IMR-90 (cell line): ENCODE results near the gene SS18L1. TPM values are rescaled to one million over a fixed set of nuclear protein-coding genes. Genes with fewer than 3 reads are reported as not detected.

Source experiments
- ATAC-seq: fragments of 200-7000 bp; cut with Tn5 transposase; 2 replicates; pipeline ENCODE4 v1.9.1; 2020; ENCODE audit warnings: low read depth, mild to moderate bottlenecking, moderate library complexity
- BruUV-seq: library from RNA; stranded (reverse); fragments of 400-500 nt; replicated peaks from 2 replicates; lab custom pipeline; 2021; lab: Mats Ljungman, UMichigan
- CTCF ChIA-PET: fragments of 300-600 bp; formaldehyde crosslinking; extraction: SDS; loops from one replicate; lab custom pipeline; 2021; ENCODE audit warnings: antibody characterized with exemption; lab: Yijun Ruan, JAX
- POLR2A ChIA-PET: fragments of 300-600 bp; sonication (Branson Sonifier 250); formaldehyde crosslinking; loops from one replicate; lab custom pipeline; 2022; ENCODE audit warnings: antibody characterized with exemption; ENCODE audit not compliant: unreplicated experiment; lab: Charles Lee
- DNase-seq: peaks from one replicate; pipeline ENCODE4 v3.0.0; 2013
- H2AFZ ChIP-seq: replicated peaks from 2 replicates; pipeline ENCODE3; 2013; ENCODE audit warnings: low read length, mild to moderate bottlenecking; ENCODE audit not compliant: poor library complexity
- H2AK5ac ChIP-seq: 2 replicates; pipeline ENCODE4 v1.6.1; 2013; ENCODE audit warnings: low read depth, low read length, inconsistent platforms
- H2AK9ac ChIP-seq: replicated peaks from 2 replicates; pipeline ENCODE3; 2013; ENCODE audit warnings: mild to moderate bottlenecking, low read depth, low read length, moderate library complexity; ENCODE audit not compliant: poor library complexity
- H2BK120ac ChIP-seq: 2 replicates; pipeline ENCODE4 v1.6.1; 2013; ENCODE audit warnings: low read depth, low read length, inconsistent platforms
- H2BK15ac ChIP-seq: 3 replicates; pipeline ENCODE4 v1.6.1; 2013; ENCODE audit warnings: low read depth, low read length, inconsistent platforms
- H2BK20ac ChIP-seq: 2 replicates; pipeline ENCODE4 v1.6.1; 2013; ENCODE audit warnings: low read depth, mild to moderate bottlenecking, inconsistent platforms, low read length, moderate library complexity
- H2BK5ac ChIP-seq: 2 replicates; pipeline ENCODE4 v1.6.1; 2013; ENCODE audit warnings: mild to moderate bottlenecking, low read depth, low read length, inconsistent platforms; ENCODE audit not compliant: poor library complexity, severe bottlenecking
- H3K14ac ChIP-seq: replicated peaks from 2 replicates; pipeline ENCODE4 v1.6.1; 2013; ENCODE audit warnings: low read depth, low read length, inconsistent platforms
- H3K18ac ChIP-seq: 2 replicates; pipeline ENCODE4 v1.6.1; 2013; ENCODE audit warnings: low read depth, low read length, control low read depth
- H3K23ac ChIP-seq: 2 replicates; pipeline ENCODE4 v1.6.1; 2013; ENCODE audit warnings: low read depth, low read length, inconsistent platforms
- H3K27ac ChIP-seq: 2 replicates; pipeline ENCODE4 v1.5.1; 2013; ENCODE audit warnings: mild to moderate bottlenecking, control low read depth, low read length; ENCODE audit not compliant: insufficient read depth
- H3K27me3 ChIP-seq: 2 replicates; pipeline ENCODE4 v1.6.1; 2013; ENCODE audit warnings: low read length; ENCODE audit not compliant: control insufficient read depth, insufficient read depth
- H3K36me3 ChIP-seq: 2 replicates; pipeline ENCODE4 v1.6.1; 2013; ENCODE audit warnings: low read length, mixed read lengths; ENCODE audit not compliant: control insufficient read depth, insufficient read depth
- H3K4ac ChIP-seq: 2 replicates; pipeline ENCODE4 v1.6.1; 2013; ENCODE audit warnings: low read depth, low read length, inconsistent platforms
- H3K4me1 ChIP-seq: 2 replicates; pipeline ENCODE4 v1.6.1; 2013; ENCODE audit warnings: low read length, mixed read lengths; ENCODE audit not compliant: control insufficient read depth, insufficient read depth
- H3K4me2 ChIP-seq: 2 replicates; pipeline ENCODE4 v1.6.1; 2013; ENCODE audit warnings: low read depth, mild to moderate bottlenecking, control low read depth, low read length, moderate library complexity
- H3K4me3 ChIP-seq: 2 replicates; pipeline ENCODE4 v1.5.1; 2013; ENCODE audit warnings: low read depth, mild to moderate bottlenecking, control low read depth, low read length, moderate library complexity; ENCODE audit not compliant: insufficient read depth
- H3K56ac ChIP-seq: 2 replicates; pipeline ENCODE4 v1.6.1; 2013; ENCODE audit warnings: low read length, inconsistent platforms; ENCODE audit not compliant: insufficient read depth; ENCODE audit errors: extremely low read depth
- H3K79me1 ChIP-seq, 2 experiments: 2 replicates each; pipeline ENCODE4 v1.6.1; 2013; ENCODE audit warnings: low read length in 2 of 2, inconsistent platforms in 1 of 2, low read depth in 1 of 2
- H3K9ac ChIP-seq: 2 replicates; pipeline ENCODE4 v1.6.1; 2013; ENCODE audit warnings: low read depth, low read length, control low read depth
- H3K9me1 ChIP-seq: 2 replicates; pipeline ENCODE4 v1.6.1; 2013; ENCODE audit warnings: low read length, inconsistent platforms; ENCODE audit not compliant: insufficient read depth
- H3K9me3 ChIP-seq: 2 replicates; pipeline ENCODE4 v1.6.1; 2013; ENCODE audit warnings: low read length; ENCODE audit not compliant: control insufficient read depth, insufficient read depth
- H4K20me1 ChIP-seq: 2 replicates; pipeline ENCODE4 v1.6.1; 2013; ENCODE audit warnings: low read length, inconsistent platforms; ENCODE audit not compliant: insufficient read depth
- H4K5ac ChIP-seq: 2 replicates; pipeline ENCODE4 v1.6.1; 2013; ENCODE audit warnings: mild to moderate bottlenecking, low read depth, low read length, control low read depth
- H4K8ac ChIP-seq, 2 experiments: 2 replicates each; pipeline ENCODE4 v1.6.1; 2013; ENCODE audit warnings: low read depth in 2 of 2, low read length in 2 of 2, control low read depth in 1 of 2, inconsistent platforms in 1 of 2
- H4K91ac ChIP-seq: 2 replicates; pipeline ENCODE4 v1.6.1; 2013; ENCODE audit warnings: low read depth, low read length, inconsistent platforms; ENCODE audit not compliant: insufficient read depth
- BHLHE40 ChIP-seq: fragments of 150-350 bp; IDR thresholded peaks from 2 replicates; pipeline ENCODE4 v1.6.1; 2016; ENCODE audit warnings: mild to moderate bottlenecking, low read depth, low read length
- CEBPB ChIP-seq: IDR thresholded peaks from 2 replicates; pipeline ENCODE4 v1.6.1; 2012; ENCODE audit warnings: low read depth, low read length, improper control_type of control experiment
- CTCF ChIP-seq: conservative IDR thresholded peaks from 2 replicates; pipeline ENCODE4 v1.5.1; 2012; ENCODE audit warnings: mild to moderate bottlenecking, low read depth, low read length, improper control_type of control experiment
- ELK1 ChIP-seq: fragments of 150-350 bp; IDR thresholded peaks from 2 replicates; pipeline ENCODE4 v1.6.1; 2016; ENCODE audit warnings: low read depth, mild to moderate bottlenecking, low read length, moderate library complexity, borderline replicate concordance
- FOS ChIP-seq: fragments of 150-350 bp; IDR thresholded peaks from 2 replicates; pipeline ENCODE4 v1.6.1; 2016; ENCODE audit warnings: low read depth, low read length
- MAFK ChIP-seq: IDR thresholded peaks from 2 replicates; pipeline ENCODE4 v1.6.1; 2012; ENCODE audit warnings: low read depth, low read length, improper control_type of control experiment
- MAZ ChIP-seq: IDR thresholded peaks from 2 replicates; pipeline ENCODE4 v1.6.1; 2012; ENCODE audit warnings: low read depth, mild to moderate bottlenecking, low read length, improper control_type of control experiment, moderate library complexity, borderline replicate concordance
- MXI1 ChIP-seq: IDR thresholded peaks from 2 replicates; pipeline ENCODE4 v1.6.1; 2012; ENCODE audit warnings: low read depth, mild to moderate bottlenecking, low read length, moderate library complexity, borderline replicate concordance
- NFE2L2 ChIP-seq: fragments of 150-350 bp; IDR thresholded peaks from 2 replicates; pipeline ENCODE4 v1.6.1; 2016; ENCODE audit warnings: low read depth, mild to moderate bottlenecking, low read length
- POLR2A ChIP-seq: IDR thresholded peaks from 2 replicates; pipeline ENCODE4 v1.6.1; 2012; ENCODE audit warnings: mild to moderate bottlenecking, low read depth, low read length
- RAD21 ChIP-seq: IDR thresholded peaks from 2 replicates; pipeline ENCODE4 v1.6.1; 2012; ENCODE audit warnings: low read length, improper control_type of control experiment
- RFX5 ChIP-seq: IDR thresholded peaks from 2 replicates; pipeline ENCODE4 v1.8.0; 2012; ENCODE audit warnings: low read depth, mild to moderate bottlenecking, low read length, moderate library complexity
- SMC3 ChIP-seq: fragments of 150-350 bp; IDR thresholded peaks from 2 replicates; pipeline ENCODE4 v1.6.1; 2016; ENCODE audit warnings: low read depth, mild to moderate bottlenecking, antibody characterized with exemption, low read length, moderate library complexity
- WGBS, 2 experiments: methylation state at CpG; one replicate each; pipeline versions ENCODE4 v1.1.5 to v1.1.7; 2013; ENCODE audit warnings: missing lambda C conversion rate in 2 of 2; ENCODE audit not compliant: insufficient read length in 1 of 2; ENCODE audit errors: extremely low coverage in 2 of 2; 5-methylcytosine and 5-hydroxymethylcytosine counted together
- dilution Hi-C: fragments of 300-500 bp; cut with HindIII; formaldehyde crosslinking; loops from one replicate; pipeline ENCODE4 v1.14.3; 2018; ENCODE audit warnings: low sequenced_read_pairs; ENCODE audit not compliant: unreplicated experiment
- in situ Hi-C: fragments of 300-500 bp; cut with MboI; formaldehyde crosslinking; loops from 3 replicates; pipeline ENCODE4 v1.14.3; 2019; ENCODE audit warnings: low sequenced_read_pairs, inconsistent platforms, mixed read lengths
- intact Hi-C: fragments of 100-400 bp; cut with micrococcal nuclease; formaldehyde crosslinking; loops from 2 replicates; pipeline ENCODE4 v1.10.0; 2022
- polyA plus RNA-seq, 3 experiments: library from polyadenylated mRNA; depleted of rRNA; stranded (reverse); fragments of >200 nt; gene quantifications; 2 replicates each; pipeline ENCODE4 v1.2.3, GENCODE V29; 2012; ENCODE audit warnings: low replicate concordance in 1 of 3
- total RNA-seq: library from RNA; depleted of rRNA; stranded (reverse); fragments of >200 nt; gene quantifications from 2 replicates; pipeline ENCODE4 v1.2.3, GENCODE V29; 2012

The SS18L1 gene
- total and polyA plus RNA-seq, 2 of the 4 experiments (the other 2 are of a cell fraction) = 8.1 to 12.2 TPM

GRCh38 chr20:62120365-62120762 is 23.2 kb upstream of the SS18L1 start:
- Histone ChIP-seq H2AK5ac (no peak overlapping the region), H3K9me3 (peaks cover 3% of the 10 kb centered on the region; the same call in 1 of the 2 replicates), H3K36me3 (peaks cover 8% of the 10 kb centered on the region), H3K9ac (no peak overlapping the region), H3K23ac (no peak overlapping the region), H3K14ac (no peak overlapping the region), H2AFZ (no peak overlapping the region), H3K79me1 (peaks cover 16 to 24% of the 10 kb centered on the region in 2 experiments), H3K18ac (no peak overlapping the region), H2BK120ac (no peak overlapping the region), H3K4ac (no peak overlapping the region), H3K4me3 (no peak overlapping the region), H4K20me1 (peaks cover 22% of the 10 kb centered on the region), H3K9me1 (peaks cover 15% of the 10 kb centered on the region), H2BK5ac (no peak overlapping the region), H2BK15ac (no peak overlapping the region), H3K27me3 (peaks cover 28% of the 10 kb centered on the region), H2BK20ac (no peak overlapping the region), H2AK9ac (no peak overlapping the region), H3K4me1 (peaks cover 11% of the 10 kb centered on the region), H4K8ac (no peak overlapping the region), H4K91ac (no peak overlapping the region), H3K27ac (no peak overlapping the region), H3K56ac (no peak overlapping the region), H3K4me2 (no peak overlapping the region), H4K5ac (no peak overlapping the region)
- no CpG with 5 or more reads among the region's 5 CpGs for WGBS, 2 experiments
- ATAC-seq (no peak), DNase-seq (no peak)
- ChIA-PET CTCF (no interaction called here), POLR2A (no interaction called here)
- intact Hi-C loops = no loop called here
- TF ChIP-seq FOS (no peak), BHLHE40 (no peak), SMC3 (no peak), CEBPB (no peak), MAZ (no peak), NFE2L2 (no peak), CTCF (no peak), RAD21 (no peak), POLR2A (no peak), ELK1 (no peak), RFX5 (no peak), MAFK (no peak), MXI1 (no peak)
- in situ Hi-C loops = no loop called here
- no TSS peak for BruUV-seq
- dilution Hi-C loops = no loop called here
